ENCODE measurements around the gene RBM39.
A peak's percentile ranks its signal among the peaks of the same experiment; 100 is the strongest.
"Not testable (repeated sequence)": the region's sequence is repeated elsewhere in the genome, so short reads cannot be mapped to it uniquely, and the experiment has no call there.

The RBM39 gene

DNA sequence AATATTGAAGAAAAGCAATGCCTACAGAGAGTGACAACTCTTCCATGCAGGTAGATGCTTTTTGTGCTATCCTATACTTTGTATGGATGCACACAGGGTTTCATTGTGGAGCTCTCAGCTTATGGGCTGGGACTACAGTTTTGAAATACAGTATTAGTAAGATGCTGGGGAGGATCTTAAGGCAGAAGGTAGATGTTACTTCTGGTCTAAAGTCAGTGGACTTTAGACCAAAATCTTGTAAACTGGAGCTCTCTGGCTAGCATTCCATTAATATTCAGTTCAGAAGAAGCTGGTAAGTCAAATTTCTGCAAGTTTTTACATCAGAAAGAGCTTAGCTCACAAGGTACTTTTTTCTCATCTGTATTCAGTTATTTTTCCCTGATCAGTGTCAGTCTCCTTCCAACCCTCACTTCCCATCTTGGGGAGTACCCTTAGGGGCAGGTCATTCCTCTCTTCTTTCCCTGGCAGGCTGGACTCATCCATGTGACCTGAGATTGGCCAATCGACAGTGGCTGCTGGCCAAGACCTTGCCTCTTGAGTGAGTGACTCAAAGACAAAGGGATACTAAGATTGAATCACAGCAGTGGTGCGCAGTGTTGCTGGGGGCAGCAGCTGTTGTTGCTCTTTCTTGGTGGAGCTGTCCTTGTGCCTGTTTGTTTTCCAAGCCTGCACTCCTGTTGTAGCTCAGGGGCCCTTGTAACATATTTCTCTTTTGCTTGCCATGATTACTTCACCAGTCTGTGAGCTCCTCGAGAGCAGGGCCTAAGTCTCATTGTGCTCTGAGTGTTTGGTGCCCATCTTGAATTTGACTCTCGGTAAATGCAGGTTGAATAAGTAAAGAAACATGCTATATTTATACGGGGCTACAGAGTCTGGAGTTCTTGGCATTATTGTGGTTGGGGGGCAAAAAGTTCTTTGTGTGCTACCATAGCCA, 26.9 kb upstream of the RBM39 start:
- peak; percentile 52 for DNase-seq (ENCODE audit: low spot score)
- Mint-ChIP-seq H3K27ac (peak overlapping the region; percentile 98), H3K27me3 (ENCODE audit: low read depth) (no peaks in the 10 kb centered on the region), H3K4me1 (ENCODE audit: low read depth) (peaks cover 34% of the 10 kb centered on the region), H3K4me3 (peak overlapping the region; percentile 89), H3K9me3 (peaks cover 7% of the 10 kb centered on the region), H3K36me3 (ENCODE audit: low read depth) (peaks cover 10% of the 10 kb centered on the region)

DNA sequence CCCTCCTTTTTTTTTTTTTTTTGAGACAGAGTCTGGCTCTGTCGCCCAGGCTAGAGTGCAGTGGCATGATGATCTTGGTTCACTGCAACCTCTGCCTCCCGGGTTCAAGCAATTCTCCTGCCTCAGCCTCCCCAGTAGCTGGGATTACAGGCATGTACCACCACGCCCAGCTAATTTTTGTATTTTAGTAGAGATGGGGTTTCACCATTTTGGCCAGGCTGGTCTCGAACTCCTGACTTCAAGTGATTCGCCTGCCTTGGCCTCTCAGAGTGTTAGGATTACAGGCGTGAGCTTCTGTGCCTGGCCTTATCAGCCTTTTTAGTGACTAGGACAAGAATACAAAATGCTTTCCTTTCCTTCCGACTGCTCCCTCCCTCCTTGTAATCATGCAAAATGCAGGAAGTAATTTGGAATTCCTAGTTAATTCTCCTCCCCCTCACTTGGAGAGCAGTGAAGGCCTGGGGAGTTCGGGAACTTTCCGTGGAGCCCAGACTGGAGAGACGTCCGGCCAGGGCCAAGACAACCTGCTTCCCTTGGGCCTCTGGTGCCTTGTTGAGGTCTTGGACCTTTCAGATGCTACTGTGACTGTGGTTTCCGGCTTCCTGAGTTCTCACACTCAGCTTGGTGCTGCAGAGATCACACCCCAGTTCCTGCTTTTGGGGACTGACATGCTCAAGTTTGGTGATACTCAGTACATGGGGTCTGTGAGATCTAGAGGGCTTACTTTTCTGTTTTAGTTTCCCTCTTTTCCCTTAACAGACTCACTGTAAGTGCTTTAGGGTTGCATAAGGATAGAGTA, 25.8 kb upstream of the RBM39 start:
- H3K4me1 Mint-ChIP-seq (ENCODE audit: low read depth), result peaks cover 24% of the 10 kb centered on the region

DNA sequence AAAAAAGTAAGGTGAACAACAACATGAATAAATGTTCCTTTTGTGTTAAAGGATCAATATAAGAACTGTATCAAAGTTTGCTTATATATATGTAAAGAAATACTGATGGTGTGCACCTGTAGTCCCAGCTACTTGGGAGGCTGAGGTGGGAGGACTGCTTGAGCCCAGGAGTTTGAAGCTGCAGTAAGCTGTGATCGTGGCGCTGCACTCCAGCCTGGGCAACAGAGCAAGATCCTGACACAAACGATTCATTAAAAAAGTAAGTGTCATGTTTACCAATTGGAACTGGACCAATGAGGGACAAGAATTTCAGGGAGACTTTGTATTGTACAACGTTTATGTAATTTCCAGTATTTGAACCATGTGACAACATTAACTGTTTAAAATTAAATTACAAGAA, 24.8 kb upstream of the RBM39 start:
- peaks cover 24% of the 10 kb centered on the region for H3K4me1 Mint-ChIP-seq (ENCODE audit: low read depth)
- H3K27me3 Mint-ChIP-seq (ENCODE audit: low read depth), result peaks cover 2% of the 10 kb centered on the region
- H3K4me3 Mint-ChIP-seq, result no peak overlapping the region
- DNase-seq (ENCODE audit: low spot score), result no peak
- H3K27ac Mint-ChIP-seq, result no peak overlapping the region
- H3K36me3 Mint-ChIP-seq (ENCODE audit: low read depth), result peaks cover 6% of the 10 kb centered on the region
- H3K9me3 Mint-ChIP-seq, result peaks cover 7% of the 10 kb centered on the region

More for the DNA sequence above, 25.8 kb upstream of the RBM39 start:
- DNase-seq (ENCODE audit: low spot score), result peak; percentile 59
- H3K27me3 Mint-ChIP-seq (ENCODE audit: low read depth), result no peaks in the 10 kb centered on the region
- H3K9me3 Mint-ChIP-seq, result peaks cover 7% of the 10 kb centered on the region
- peak overlapping the region; percentile 98 for H3K27ac Mint-ChIP-seq
- H3K36me3 Mint-ChIP-seq (ENCODE audit: low read depth), result peaks cover 6% of the 10 kb centered on the region
- H3K4me3 Mint-ChIP-seq, result peak overlapping the region; percentile 89

DNA sequence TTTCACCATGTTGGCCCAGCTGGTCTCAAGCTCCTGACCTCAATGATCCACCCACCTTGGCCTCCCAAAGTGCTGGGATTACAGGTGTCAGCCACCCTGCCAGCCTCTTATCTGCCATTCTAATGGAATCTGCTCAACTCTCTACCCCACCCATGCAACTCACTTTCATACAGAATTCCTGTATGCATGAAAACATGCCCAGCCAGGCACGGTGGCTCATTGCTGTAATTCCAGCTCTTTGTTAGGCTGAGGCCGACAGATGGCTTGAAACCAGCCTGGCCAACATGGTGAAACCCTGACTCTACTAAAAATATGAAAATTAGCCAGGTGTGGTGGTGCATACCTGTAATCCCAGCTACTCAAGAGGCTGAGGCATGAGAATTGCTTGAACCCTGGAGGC, 22.9 kb upstream of the RBM39 start:
- H3K9me3 Mint-ChIP-seq; DNase-seq (ENCODE audit: low spot score); H3K36me3 Mint-ChIP-seq (ENCODE audit: low read depth); H3K27me3 Mint-ChIP-seq (ENCODE audit: low read depth); H3K27ac Mint-ChIP-seq; H3K4me3 Mint-ChIP-seq: not testable (repeated sequence)
- peaks cover 17% of the 10 kb centered on the region for H3K4me1 Mint-ChIP-seq (ENCODE audit: low read depth)

- H3K27ac Mint-ChIP-seq, result no peak overlapping the region
- H3K4me3 Mint-ChIP-seq, result no peak overlapping the region
- H3K27me3 Mint-ChIP-seq (ENCODE audit: low read depth), result peaks cover 2% of the 10 kb centered on the region
- H3K4me1 Mint-ChIP-seq (ENCODE audit: low read depth), result no peaks in the 10 kb centered on the region
- H3K36me3 Mint-ChIP-seq (ENCODE audit: low read depth), result no peaks in the 10 kb centered on the region
- no peaks in the 10 kb centered on the region for H3K9me3 Mint-ChIP-seq
- no peak for DNase-seq (ENCODE audit: low spot score)
Measured at GRCh38 chr20:35762461-35762860, 20.4 kb upstream of the RBM39 start.

- not testable (repeated sequence) for DNase-seq (ENCODE audit: low spot score); H3K36me3 Mint-ChIP-seq (ENCODE audit: low read depth); H3K4me1 Mint-ChIP-seq (ENCODE audit: low read depth); H3K27ac Mint-ChIP-seq; H3K4me3 Mint-ChIP-seq; H3K27me3 Mint-ChIP-seq (ENCODE audit: low read depth); H3K9me3 Mint-ChIP-seq
Measured at GRCh38 chr20:35761548-35761947, 19.5 kb upstream of the RBM39 start.

DNA sequence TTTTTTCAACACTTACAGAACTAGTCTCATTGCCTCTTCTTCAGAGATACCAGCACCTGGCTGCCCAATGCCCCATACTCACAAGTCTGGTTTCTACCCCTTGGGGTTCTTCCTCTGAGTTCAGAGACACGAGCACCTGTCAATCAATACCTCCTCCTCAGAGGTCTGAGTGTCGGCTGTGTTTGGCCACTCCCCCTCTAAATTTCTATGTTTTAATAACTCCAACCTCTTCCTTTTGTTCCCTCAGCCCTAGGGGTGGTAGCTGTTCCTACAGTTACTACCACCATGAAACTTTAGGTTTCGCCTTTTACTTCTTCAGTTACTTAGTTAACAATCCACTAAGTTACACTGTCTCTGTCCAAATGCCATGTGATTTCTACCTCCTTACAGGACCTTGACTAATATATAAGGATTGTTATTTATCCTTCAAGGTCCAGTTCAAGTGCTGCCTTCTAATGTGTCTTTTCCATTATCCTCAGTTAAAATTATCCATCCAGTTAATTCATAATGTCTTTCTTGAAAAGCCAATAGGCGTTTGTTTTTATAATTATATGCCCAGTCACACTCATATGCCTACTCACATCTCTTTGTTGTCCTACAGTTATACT, 15.1 kb upstream of the RBM39 start:
- Mint-ChIP-seq H3K27me3 (ENCODE audit: low read depth) (peaks cover 9% of the 10 kb centered on the region), H3K27ac (no peak overlapping the region), H3K9me3 (no peaks in the 10 kb centered on the region), H3K36me3 (ENCODE audit: low read depth) (no peaks in the 10 kb centered on the region), H3K4me3 (no peak overlapping the region), H3K4me1 (ENCODE audit: low read depth) (no peaks in the 10 kb centered on the region)
- no peak for DNase-seq (ENCODE audit: low spot score)

DNA sequence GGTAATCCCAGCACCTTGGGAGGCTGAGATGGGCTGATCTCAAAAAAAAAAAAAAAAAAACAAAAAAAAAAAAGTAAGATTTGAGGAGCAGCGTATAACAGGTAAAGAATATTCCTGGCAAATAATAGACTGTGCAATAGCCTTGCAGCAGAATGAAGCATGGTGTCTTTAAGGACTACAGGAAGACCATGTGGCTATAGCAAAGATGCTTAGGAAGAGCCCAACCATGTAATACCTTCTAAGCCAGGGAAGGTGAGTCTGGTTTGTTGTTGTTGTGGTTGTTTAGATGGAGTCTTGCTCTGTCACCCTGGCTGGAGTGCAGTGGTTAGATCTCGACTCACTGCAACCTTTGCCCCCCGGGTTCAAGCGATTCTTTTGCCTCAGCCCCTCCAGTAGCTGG, 14.3 kb upstream of the RBM39 start:
- no peaks in the 10 kb centered on the region for H3K36me3 Mint-ChIP-seq (ENCODE audit: low read depth)
- no peak overlapping the region for H3K27ac Mint-ChIP-seq
- peaks cover 13% of the 10 kb centered on the region for H3K27me3 Mint-ChIP-seq (ENCODE audit: low read depth)
- DNase-seq (ENCODE audit: low spot score), result no peak
- no peak overlapping the region for H3K4me3 Mint-ChIP-seq
- H3K9me3 Mint-ChIP-seq, result no peaks in the 10 kb centered on the region
- no peaks in the 10 kb centered on the region for H3K4me1 Mint-ChIP-seq (ENCODE audit: low read depth)

DNA sequence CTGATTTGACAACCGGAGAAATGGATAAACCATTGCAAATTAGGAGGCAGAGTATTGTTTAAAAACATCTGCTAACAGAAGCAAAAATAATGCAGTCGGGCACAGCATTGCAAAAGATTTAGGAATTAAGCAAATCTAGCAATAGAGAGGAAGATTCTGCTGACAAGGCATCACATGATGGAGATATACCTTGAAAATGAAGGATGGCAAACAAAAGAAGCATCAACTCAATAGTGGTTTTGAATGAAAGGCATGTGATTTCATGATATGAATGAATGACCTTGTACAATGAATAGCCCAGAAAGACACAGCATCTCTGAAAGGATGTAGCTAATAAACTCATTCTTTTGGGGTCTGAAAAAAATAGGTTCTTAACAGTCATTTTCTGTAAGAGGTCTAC, 8.6 kb upstream of the RBM39 start:
- H3K36me3 Mint-ChIP-seq (ENCODE audit: low read depth), result no peaks in the 10 kb centered on the region
- peaks cover 17% of the 10 kb centered on the region for H3K27me3 Mint-ChIP-seq (ENCODE audit: low read depth)
- H3K27ac Mint-ChIP-seq, result no peak overlapping the region
- no peak for DNase-seq (ENCODE audit: low spot score)
- no peaks in the 10 kb centered on the region for H3K4me1 Mint-ChIP-seq (ENCODE audit: low read depth)
- H3K4me3 Mint-ChIP-seq, result no peak overlapping the region
- H3K9me3 Mint-ChIP-seq, result no peaks in the 10 kb centered on the region

- Mint-ChIP-seq H3K4me3 (peak overlapping the region; percentile 97), H3K27ac (peak overlapping the region; percentile 100), H3K4me1 (ENCODE audit: low read depth) (peaks cover 23% of the 10 kb centered on the region), H3K36me3 (ENCODE audit: low read depth) (peaks cover 28% of the 10 kb centered on the region)
- H3K9me3 Mint-ChIP-seq; H3K27me3 Mint-ChIP-seq (ENCODE audit: low read depth); DNase-seq (ENCODE audit: low spot score): not testable (repeated sequence)
Measured at GRCh38 chr20:35744492-35744841, 2.4 kb upstream of the RBM39 start.

DNA sequence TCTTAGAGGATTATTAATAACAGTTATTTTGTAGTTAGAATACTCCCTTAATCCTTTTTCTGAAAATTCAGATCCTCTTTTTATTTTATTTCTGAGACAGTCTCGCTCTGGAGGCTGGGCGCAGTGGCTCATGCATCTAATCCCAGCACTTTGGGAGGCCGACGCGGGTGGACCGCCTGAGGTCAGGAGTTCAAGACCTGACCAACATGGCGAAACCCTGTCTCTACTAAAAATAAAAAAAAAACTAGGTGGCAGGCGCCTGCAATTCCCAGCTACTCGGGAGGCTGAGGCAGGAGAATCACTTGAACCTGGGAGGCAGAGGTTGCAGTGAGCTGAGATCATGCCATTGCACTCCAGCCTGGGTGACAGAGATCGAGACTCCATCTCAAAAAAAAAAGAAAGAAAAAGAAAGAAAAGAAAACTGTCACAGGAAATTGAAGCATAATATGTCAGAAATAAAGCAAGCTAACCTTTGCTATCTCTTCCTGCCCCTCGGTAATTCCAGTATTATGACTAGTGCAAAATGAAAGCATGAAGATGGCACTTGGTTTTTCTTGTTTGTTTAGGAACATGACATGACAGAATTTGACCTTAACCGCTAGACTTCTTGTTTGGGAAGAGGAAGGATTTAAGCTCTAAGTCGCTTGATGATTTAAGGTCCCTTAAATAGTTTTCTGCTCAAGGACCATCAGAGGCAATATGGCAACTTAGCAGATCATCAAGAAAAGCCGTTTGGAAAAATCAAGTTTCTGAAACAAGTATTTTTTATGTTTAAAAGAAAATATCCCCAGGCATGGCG, 1.8 kb upstream of the RBM39 start:
- Mint-ChIP-seq H3K36me3 (ENCODE audit: low read depth) (peaks cover 32% of the 10 kb centered on the region), H3K27ac (peak overlapping the region; percentile 100), H3K4me1 (ENCODE audit: low read depth) (peaks cover 26% of the 10 kb centered on the region), H3K4me3 (peak overlapping the region; percentile 97), H3K9me3 (no peaks in the 10 kb centered on the region), H3K27me3 (ENCODE audit: low read depth) (no peaks in the 10 kb centered on the region)
- DNase-seq (ENCODE audit: low spot score), result peak; percentile 13

DNA sequence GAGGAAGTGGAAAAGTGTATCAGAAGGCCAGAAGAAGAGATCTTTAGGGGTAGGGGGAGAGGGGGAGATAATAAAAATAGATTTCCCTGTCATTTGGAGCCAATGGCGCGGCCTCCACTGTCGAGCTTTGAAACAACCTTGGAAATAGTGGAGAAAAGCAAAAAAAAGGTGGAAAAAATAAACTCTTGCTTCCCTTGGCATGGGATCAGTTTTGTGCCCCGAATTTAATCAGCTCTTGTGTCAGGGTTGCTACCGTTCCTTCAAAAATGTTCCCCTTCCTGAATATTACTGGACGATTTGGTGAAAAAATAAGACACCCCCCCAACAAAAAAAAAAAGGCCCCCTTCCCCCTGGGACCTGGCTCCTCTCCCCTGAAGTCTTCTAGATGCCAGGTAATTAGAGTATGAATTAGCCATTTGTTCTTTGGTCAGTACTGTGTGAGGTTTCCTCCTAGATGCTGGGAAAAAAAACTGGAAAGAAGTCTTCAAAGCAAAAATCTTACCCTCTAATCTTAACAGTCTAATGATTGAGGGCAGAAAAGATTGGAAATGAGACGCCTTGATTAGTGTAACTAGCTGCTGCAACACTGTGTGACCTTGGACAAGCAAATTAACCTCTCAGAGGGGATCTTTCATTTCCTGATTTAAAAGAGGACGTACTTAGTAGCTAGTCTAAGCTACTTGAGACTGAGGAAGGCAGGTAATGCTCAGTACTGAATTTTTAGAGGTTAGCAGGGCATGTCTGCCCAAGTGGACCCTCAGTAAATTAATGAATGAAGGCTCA, 872 bp upstream of the RBM39 start:
- DNase-seq (ENCODE audit: low spot score), result no peak
- Mint-ChIP-seq H3K4me3 (peak overlapping the region; percentile 97), H3K27me3 (ENCODE audit: low read depth) (no peaks in the 10 kb centered on the region), H3K27ac (peak overlapping the region; percentile 100), H3K4me1 (ENCODE audit: low read depth) (peaks cover 35% of the 10 kb centered on the region), H3K9me3 (no peaks in the 10 kb centered on the region), H3K36me3 (ENCODE audit: low read depth) (peaks cover 42% of the 10 kb centered on the region)
